AG10803 (cell line): ENCODE results near the gene HSPA5.
"Not testable (repeated sequence)": the region's sequence is repeated elsewhere in the genome, so short reads cannot be mapped to it uniquely, and the experiment has no call there.

Experiments used
- DNase-seq: peaks from one replicate; pipeline ENCODE4 v3.0.0; 2010; ENCODE audit warnings: low read depth
- H3K4me3 ChIP-seq: 2 replicates; pipeline ENCODE4 v1.5.1; 2011; ENCODE audit warnings: mild to moderate bottlenecking, low read length, control low read depth
- TF ChIP-seq, protein P1 (sequence below): conservative IDR thresholded peaks from 2 replicates; pipeline ENCODE4 v1.5.1; 2011; ENCODE audit warnings: mild to moderate bottlenecking, low read length, control low read depth, inconsistent platforms

The HSPA5 gene

DNA sequence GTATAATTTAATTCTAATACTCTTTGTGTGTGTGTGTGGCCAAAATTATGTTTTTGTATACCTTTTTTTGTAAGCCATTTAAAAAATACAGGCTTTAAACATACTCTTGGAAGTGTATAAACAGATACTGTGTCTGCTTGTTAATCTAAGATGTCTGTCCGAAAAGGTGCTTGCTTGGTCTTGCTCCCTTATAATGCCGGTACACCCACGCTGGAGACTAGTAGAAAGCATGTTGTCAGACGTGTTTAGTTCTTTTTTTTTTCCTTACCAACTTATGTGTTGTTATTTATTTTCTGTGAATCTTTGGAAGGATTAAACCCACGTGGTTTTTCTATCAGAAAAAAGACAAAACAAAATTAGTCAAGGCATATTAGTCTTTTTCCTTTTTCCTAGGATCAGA lies 29.9 kb upstream of the HSPA5 start:
- DNase-seq = no peak
- no peak overlapping the region for H3K4me3 ChIP-seq
- TF ChIP-seq, protein P1, sequence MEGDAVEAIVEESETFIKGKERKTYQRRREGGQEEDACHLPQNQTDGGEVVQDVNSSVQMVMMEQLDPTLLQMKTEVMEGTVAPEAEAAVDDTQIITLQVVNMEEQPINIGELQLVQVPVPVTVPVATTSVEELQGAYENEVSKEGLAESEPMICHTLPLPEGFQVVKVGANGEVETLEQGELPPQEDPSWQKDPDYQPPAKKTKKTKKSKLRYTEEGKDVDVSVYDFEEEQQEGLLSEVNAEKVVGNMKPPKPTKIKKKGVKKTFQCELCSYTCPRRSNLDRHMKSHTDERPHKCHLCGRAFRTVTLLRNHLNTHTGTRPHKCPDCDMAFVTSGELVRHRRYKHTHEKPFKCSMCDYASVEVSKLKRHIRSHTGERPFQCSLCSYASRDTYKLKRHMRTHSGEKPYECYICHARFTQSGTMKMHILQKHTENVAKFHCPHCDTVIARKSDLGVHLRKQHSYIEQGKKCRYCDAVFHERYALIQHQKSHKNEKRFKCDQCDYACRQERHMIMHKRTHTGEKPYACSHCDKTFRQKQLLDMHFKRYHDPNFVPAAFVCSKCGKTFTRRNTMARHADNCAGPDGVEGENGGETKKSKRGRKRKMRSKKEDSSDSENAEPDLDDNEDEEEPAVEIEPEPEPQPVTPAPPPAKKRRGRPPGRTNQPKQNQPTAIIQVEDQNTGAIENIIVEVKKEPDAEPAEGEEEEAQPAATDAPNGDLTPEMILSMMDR = no peak

DNA sequence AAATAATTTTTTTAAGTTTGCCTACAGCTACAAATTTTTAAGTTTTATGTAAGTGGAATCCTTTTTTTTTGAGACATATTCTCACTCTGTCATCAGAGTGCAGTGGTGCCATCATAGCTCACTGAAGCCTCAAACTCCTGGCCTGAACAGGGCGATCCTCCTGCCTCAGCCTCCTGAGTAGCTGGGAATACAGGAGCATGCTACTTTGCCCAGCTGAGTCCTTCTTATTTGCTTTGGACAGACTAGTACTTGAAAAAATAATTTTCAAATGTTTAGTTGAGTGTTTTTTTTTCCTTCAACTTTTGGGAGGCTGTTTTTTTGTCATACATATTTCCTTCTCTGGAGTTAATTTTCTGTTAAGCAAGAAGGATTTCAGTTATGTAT lies 27.9 kb upstream of the HSPA5 start:
- TF ChIP-seq, protein P1 = no peak
- no peak for DNase-seq
- no peak overlapping the region for H3K4me3 ChIP-seq

DNA sequence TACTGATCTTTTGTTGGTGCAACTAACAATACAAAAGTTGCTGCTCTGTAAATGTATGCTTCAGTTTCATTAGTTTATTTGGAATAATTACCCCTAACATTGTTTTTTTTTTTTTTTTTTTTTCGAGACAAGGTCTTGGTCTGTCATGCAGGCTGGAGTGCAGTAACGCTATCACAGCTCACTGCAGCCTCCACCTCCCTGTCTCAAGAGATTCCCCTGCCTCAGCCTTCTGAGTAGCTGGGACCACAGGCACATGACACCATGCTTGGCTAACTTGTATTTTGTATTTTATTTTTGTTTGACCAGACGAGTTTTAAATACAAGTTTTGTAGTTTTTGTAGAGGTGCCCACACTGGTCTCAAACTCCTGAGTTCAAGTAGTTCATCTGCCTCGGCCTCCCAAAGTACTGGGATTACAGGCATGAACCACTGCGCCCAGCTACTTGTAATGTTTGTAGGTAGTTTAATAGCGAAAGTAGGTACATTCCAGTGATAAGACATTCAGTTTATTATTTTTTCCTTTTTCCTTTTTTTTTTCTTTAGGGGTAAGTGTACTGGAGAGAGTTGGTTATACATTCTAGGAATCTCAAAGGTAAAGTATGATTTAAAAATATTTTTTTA lies 27.4 kb upstream of the HSPA5 start:
- TF ChIP-seq, protein P1 = no peak
- H3K4me3 ChIP-seq = no peak overlapping the region
- no peak for DNase-seq

DNA sequence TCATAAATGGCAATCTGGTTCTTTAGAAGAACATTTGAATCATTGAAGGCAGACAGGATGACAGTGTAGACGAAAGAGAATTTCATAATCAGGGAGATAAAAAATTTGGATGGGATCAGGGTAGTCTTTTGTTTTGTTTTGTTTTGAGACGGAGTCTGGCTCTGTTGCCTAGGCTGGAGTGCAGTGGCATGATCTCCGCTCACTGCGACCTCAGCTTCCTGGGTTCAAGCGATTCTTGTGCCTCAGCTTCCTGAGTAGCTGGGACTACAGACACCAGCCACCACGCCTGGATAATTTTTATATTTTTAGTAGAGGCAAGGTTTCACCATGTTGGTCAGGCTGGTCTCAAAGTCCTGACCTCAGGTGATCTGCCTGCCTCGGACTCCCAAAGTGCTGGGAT lies 22.9 kb upstream of the HSPA5 start:
- not testable (repeated sequence) for H3K4me3 ChIP-seq, DNase-seq

DNA sequence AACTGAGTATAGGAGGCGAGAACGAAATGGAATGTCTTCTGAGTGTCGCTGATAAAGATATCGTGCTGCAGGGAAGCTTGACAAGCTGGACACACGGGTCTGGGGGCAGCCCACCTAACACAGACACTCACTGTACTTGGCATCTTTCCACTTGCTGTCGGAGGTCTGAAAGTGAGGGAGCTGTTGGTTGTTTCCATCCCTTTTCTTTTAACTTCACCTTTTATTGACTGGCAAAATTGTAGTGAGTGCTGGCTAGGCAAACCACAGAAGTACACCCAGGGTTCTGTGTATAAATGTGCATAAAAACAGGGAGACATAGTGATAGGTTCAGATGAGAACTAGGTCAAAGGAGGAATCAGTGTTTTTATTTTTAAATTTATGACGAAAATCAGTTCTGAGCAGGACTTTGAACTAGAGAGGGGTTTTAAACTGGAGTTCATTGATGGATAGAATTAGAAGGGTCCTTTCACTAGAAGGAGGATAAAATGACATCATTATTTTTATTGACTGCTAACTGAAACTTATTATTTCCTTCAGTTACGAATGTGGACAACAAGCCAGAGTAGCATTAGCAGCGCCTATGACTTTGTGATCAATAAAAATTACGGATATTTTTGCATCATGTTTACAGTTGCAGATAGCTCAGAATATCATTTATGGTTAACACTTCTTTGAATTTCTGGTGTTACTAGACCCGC lies 21.3 kb upstream of the HSPA5 start:
- TF ChIP-seq, protein P1 = no peak
- no peak for DNase-seq
- peak overlapping the region; percentile 87 for H3K4me3 ChIP-seq

DNA sequence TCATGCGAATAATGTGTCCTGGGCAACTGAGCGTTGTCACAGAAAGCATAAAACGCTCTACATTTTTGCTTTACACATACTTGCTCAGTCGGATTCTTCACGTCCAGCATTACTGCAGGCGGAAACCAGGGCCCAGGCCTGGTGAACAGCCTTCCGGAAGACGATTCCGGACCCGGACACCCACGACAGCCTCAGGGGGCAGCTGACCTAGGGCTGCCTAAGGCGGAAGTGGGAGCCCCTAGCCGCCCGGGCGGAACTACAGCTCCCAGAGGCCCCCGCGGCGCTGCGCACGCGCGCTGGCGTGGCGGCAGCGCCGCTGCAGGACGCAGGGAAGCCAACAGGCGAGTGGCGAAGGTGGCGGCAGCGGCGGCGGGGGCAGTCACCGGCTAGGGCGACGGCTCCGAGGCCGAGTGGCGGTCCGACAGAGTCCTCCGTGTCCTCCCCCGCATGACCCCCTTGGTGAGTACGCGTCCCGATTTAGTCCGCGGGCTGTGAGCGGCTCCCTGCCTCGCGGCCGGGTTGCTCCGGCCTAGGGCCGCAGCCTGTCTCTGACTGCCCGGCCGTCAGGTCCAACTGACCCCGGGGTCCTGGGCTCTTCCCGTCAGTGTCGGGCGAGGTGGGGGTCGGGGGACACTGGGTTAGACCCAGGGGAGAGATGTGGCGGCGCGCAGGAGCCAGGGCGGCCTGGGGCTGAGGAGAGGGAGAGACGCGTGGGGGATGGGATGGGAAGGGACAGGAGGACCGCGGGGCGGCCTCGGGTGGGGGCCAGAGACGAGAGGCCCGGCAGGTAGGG lies 20.6 kb upstream of the HSPA5 start, which contains the start of gene GAPVD1:
Gene GAPVD1, plus strand, starts transcription at position 326 of the 793 bp plus-strand sequence. CDS start 37,096 bp downstream, outside the sequence.
- TF ChIP-seq, protein P1 = peak; percentile 28; the same call in 1 of the 2 replicates
- DNase-seq = peak; percentile 90
- H3K4me3 ChIP-seq = peak within 1 kb of the TSS; percentile 87

DNA sequence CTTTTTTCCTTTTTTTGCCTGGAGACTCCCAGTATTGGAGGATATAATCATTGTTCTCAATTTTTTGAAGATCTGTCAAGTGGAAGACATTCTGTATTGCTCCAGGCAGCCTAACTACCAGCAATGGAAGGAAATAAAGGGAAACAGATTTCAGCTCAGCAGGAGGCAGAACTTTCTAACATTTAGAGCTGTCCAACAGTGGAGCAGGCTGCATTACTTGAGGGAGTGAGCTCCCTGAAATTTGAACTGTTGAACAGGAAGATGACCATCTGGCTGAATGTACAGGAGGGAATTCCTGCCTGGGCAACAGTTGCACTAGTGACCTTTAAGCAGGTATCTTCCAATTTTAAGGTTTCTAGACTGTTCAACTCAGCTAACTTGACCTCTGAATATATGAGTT lies 19.4 kb upstream of the HSPA5 start:
- TF ChIP-seq, protein P1 = no peak
- no peak for DNase-seq
- no peak overlapping the region for H3K4me3 ChIP-seq
